Bronchial epithelial cell (primary cell): ENCODE measurements around the gene EML6. TPM values are rescaled to one million over a fixed set of nuclear protein-coding genes. Genes with fewer than 3 reads are reported as not detected.

Source experiments
- DNase-seq: peaks from one replicate; pipeline ENCODE4 v3.0.0-alpha.2; 2010; ENCODE audit warnings: low read depth
- FAIRE-seq: peaks from 2 replicates; lab custom pipeline; 2011; peaks lifted over from hg19 to GRCh38; lab: Jason Lieb, UNC
- H3K27me3 ChIP-seq: 2 replicates; pipeline ENCODE4 v1.5.1; 2011; ENCODE audit warnings: low read length; ENCODE audit not compliant: control insufficient read depth, insufficient read depth
- H3K36me3 ChIP-seq: 2 replicates; pipeline ENCODE4 v1.5.1; 2011; ENCODE audit warnings: low read length; ENCODE audit not compliant: control insufficient read depth, insufficient read depth
- H3K4me3 ChIP-seq: 2 replicates; pipeline ENCODE4 v1.5.1; 2011; ENCODE audit warnings: mild to moderate bottlenecking, low read depth, low read length, control low read depth
- CTCF ChIP-seq: IDR thresholded peaks from 2 replicates; pipeline ENCODE4 v1.5.1; 2011; ENCODE audit warnings: mild to moderate bottlenecking, moderate library complexity, low read length, control low read depth, inconsistent platforms; ENCODE audit not compliant: insufficient read depth, severe bottlenecking
- total RNA-seq: library from RNA; depleted of rRNA; stranded (reverse); fragments of >200 nt; gene quantifications from 2 replicates; pipeline ENCODE4 v1.2.1, GENCODE V29; 2014

EML6 gene
- total RNA-seq, 1 donor from 2014 or later: 0.53 TPM

- no peak overlapping the region for H3K4me3 ChIP-seq
- no peak for TF ChIP-seq CTCF
- FAIRE-seq (no peak), DNase-seq (no peak)
- no peaks in the 10 kb centered on the region for H3K36me3 ChIP-seq
- H3K27me3 ChIP-seq: no peaks in the 10 kb centered on the region
These were observed 83.5 kb downstream of the EML6 start for GRCh38 chr2:54806975-54807374.

GRCh38 chr2:54808661-54809060, 85.2 kb downstream of the EML6 start:
- H3K36me3 ChIP-seq: no peaks in the 10 kb centered on the region
- FAIRE-seq: no peak
- no peak for TF ChIP-seq CTCF
- DNase-seq: no peak
- no peaks in the 10 kb centered on the region for H3K27me3 ChIP-seq
- no peak overlapping the region for H3K4me3 ChIP-seq

GRCh38 chr2:54809819-54810218, 86.4 kb downstream of the EML6 start:
- DNase-seq: peak; percentile 94
- no peaks in the 10 kb centered on the region for H3K27me3 ChIP-seq
- no peaks in the 10 kb centered on the region for H3K36me3 ChIP-seq
- H3K4me3 ChIP-seq: no peak overlapping the region
- no peak for FAIRE-seq
- no peak for TF ChIP-seq CTCF

- Histone ChIP-seq H3K27me3 (no peaks in the 10 kb centered on the region), H3K4me3 (no peak overlapping the region), H3K36me3 (no peaks in the 10 kb centered on the region)
- DNase-seq (no peak), FAIRE-seq (no peak)
- TF ChIP-seq CTCF: no peak
These were observed 86.8 kb downstream of the EML6 start for GRCh38 chr2:54810246-54810645.

- Histone ChIP-seq H3K4me3 (no peak overlapping the region), H3K27me3 (no peaks in the 10 kb centered on the region), H3K36me3 (no peaks in the 10 kb centered on the region)
- DNase-seq (peak; percentile 77), FAIRE-seq (peak; percentile 66)
- TF ChIP-seq CTCF: no peak
These were observed 90.1 kb downstream of the EML6 start for GRCh38 chr2:54813584-54813983.

GRCh38 chr2:54814389-54815147, 91.1 kb downstream of the EML6 start:
- FAIRE-seq (no peak), DNase-seq (peak; percentile 86)
- Histone ChIP-seq H3K36me3 (no peaks in the 10 kb centered on the region), H3K27me3 (no peaks in the 10 kb centered on the region), H3K4me3 (no peak overlapping the region)
- TF ChIP-seq CTCF: no peak
